Heart right ventricle (tissue), 16 donors: ENCODE measurements around the gene OTUD7B. TPM values are rescaled to one million over a fixed set of nuclear protein-coding genes. Genes with fewer than 3 reads are reported as not detected.

Experiments used
- ATAC-seq, 8 donors: fragments of 200-7000 bp; cut with Tn5 transposase; one replicate each; pipeline ENCODE4 v1.9.1; 2020; ENCODE audit warnings: mild to moderate bottlenecking in 8 of 8, moderate library complexity in 8 of 8, moderate number of reproducible peaks in 1 of 8
- DNase-seq, 2 donors: peaks; one replicate each; pipeline ENCODE4 v3.0.0-alpha.2; 2020
- H3K27ac ChIP-seq, 10 donors: fragments of 200-600 bp; sonication (generic) in 2 of 10; one replicate each; pipeline versions ENCODE4 v1.5.0 to v1.8.0; 2020 to 2022; ENCODE audit warnings: mild to moderate bottlenecking in 3 of 10
- H3K27me3 ChIP-seq, 7 donors: fragments of 200-600 bp; one replicate each; pipeline ENCODE4 v1.8.0; 2021 to 2022; ENCODE audit warnings: mild to moderate bottlenecking in 2 of 7
- H3K36me3 ChIP-seq, 9 donors: fragments of 200-600 bp; sonication (generic) in 1 of 9; one replicate each; pipeline versions ENCODE4 v1.5.0 to v1.8.0; 2020 to 2022; ENCODE audit warnings: mild to moderate bottlenecking in 2 of 9
- H3K4me1 ChIP-seq, 9 donors: fragments of 200-600 bp; sonication (generic) in 1 of 9; one replicate each; pipeline versions ENCODE4 v1.5.0 to v1.8.0; 2020 to 2022; ENCODE audit warnings: mild to moderate bottlenecking in 4 of 9
- H3K4me3 ChIP-seq, 10 donors: fragments of 200-600 bp; sonication (generic) in 2 of 10; one replicate each; pipeline versions ENCODE4 v1.5.0 to v1.8.0; 2020 to 2022; ENCODE audit warnings: mild to moderate bottlenecking in 7 of 10, moderate library complexity in 2 of 10
- H3K9me3 ChIP-seq, 11 donors: fragments of 200-600 bp in 10 of 11; sonication (generic) in 2 of 11; one replicate each; pipeline versions ENCODE4 v1.5.0 to v1.8.0; 2013 to 2022; ENCODE audit warnings: mild to moderate bottlenecking in 2 of 11, control low read depth in 1 of 11, moderate library complexity in 1 of 11
- WGBS, 2 donors: extraction: QIAGEN DNeasy Blood & Tissue Kit; methylation state at CpG; one replicate each; pipeline ENCODE4 v1.1.7; 2013; ENCODE audit warnings: inconsistent platforms in 1 of 2; 5-methylcytosine and 5-hydroxymethylcytosine counted together
- intact Hi-C, 10 donors: fragments of 100-400 bp; cut with DNase I; formaldehyde crosslinking; loops; one replicate each; pipeline versions ENCODE4 v1.11.1 to v1.14.2; 2022
- polyA plus RNA-seq, 2 donors: library from polyadenylated mRNA; stranded (reverse); fragments of 200-250 nt; gene quantifications; one replicate each; pipeline ENCODE4 v1.2.3, GENCODE V29; 2013
- total RNA-seq, 10 donors: library from RNA; stranded (reverse); fragmentation: NEBNext Ultra II Directional in 3 of 10; extraction: Animal tissue kit (Norgen Biotek cat#: 25700) in 3 of 10; gene quantifications; one replicate each; pipeline versions ENCODE4 v1.2.1 to v1.2.4, GENCODE V29; 2021 to 2023
- TF ChIP-seq, protein P1 (sequence below), 9 donors: fragments of 200-600 bp; sonication (generic) in 2 of 9; IDR thresholded peaks; one replicate each; pipeline versions ENCODE4 v1.5.0 to v1.8.0; 2021 to 2022; ENCODE audit warnings: antibody characterized with exemption in 9 of 9, mild to moderate bottlenecking in 5 of 9, moderate library complexity in 1 of 9
- donor health status: Arrhythmogenic right ventricular cardiomyopathy.
- donor health status: ischemic (EF 13 %, LVEDD 7.1; RV severe dilation, severe dysfunction).
- donor health status: healthy with polysubstance abuse.
- donor health status: DM: no; HTN: yes; CAD: no.
- donor health status: DM: no; HTN: no; CAD: no.
- donor health status: ischemic (EF 25% LVEDD 6.9; RV normal size, moderate dysfunction).
- donor health status: ischemic (EF 25% LVEDD 5.7; RV mildly dilated, moderate dysfunction).
- donor health status: healthy.
- donor health status: DM: yes; HTN: yes; CAD: no.
- donor health status: Ischemic cardiomyopathy.
- donor health status: ischemic (EF 35%, LVEDD 5.7; RV mildly dilated, moderate dysfunction).
- donor health status: nonischemic (EF 11% LVEDD 7.7; RV severe dilation, severe dysfunction).
- donor health status: DM: yes; HTN: yes; CAD: no.
- donor health status: PGD.
- donor health status: ischemic (EF 29% LVEDD 5.4; RV normal size, mild dysfunction).
- donor health status: nonischemic (EF 23%, LVEDD 6.1; RV moderate dilation, normal function).

The OTUD7B gene
- total and polyA plus RNA-seq, 12 donors: 3.1 to 34.4 (median 28.1) TPM

DNA sequence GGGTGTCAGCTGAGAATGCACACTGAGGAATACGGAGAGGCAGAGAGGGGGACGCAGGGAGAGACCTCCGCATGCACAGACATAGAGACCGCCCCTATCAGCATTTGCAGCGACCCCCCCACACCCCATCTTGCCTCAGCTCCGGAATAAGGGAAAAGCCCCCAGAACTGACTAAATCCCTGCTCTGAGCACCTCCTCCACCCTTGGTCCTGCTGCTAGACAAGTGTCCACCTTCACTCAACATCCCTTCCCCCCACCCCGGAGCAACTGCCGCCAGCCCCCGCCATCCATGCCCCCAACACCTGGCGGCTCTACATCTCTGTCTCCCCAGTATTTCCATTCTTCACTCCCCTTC, 93.7 kb downstream of the OTUD7B start:
- H3K4me3 ChIP-seq: peak overlapping the region in 4 of 10 donors; percentile 46 to 53 (median 50)
- H3K27ac ChIP-seq: no peak overlapping the region
- 17 to 19% methylated on average over 10 of the region's 10 CpGs for WGBS, 2 donors
- H3K4me1 ChIP-seq: peaks cover 0 to 16% (median 0%) of the 10 kb centered on the region in 9 donors
- intact Hi-C loops: no loop called here
- H3K36me3 ChIP-seq: peaks cover 0 to 8% (median 0%) of the 10 kb centered on the region in 9 donors
- TF ChIP-seq, protein P1, sequence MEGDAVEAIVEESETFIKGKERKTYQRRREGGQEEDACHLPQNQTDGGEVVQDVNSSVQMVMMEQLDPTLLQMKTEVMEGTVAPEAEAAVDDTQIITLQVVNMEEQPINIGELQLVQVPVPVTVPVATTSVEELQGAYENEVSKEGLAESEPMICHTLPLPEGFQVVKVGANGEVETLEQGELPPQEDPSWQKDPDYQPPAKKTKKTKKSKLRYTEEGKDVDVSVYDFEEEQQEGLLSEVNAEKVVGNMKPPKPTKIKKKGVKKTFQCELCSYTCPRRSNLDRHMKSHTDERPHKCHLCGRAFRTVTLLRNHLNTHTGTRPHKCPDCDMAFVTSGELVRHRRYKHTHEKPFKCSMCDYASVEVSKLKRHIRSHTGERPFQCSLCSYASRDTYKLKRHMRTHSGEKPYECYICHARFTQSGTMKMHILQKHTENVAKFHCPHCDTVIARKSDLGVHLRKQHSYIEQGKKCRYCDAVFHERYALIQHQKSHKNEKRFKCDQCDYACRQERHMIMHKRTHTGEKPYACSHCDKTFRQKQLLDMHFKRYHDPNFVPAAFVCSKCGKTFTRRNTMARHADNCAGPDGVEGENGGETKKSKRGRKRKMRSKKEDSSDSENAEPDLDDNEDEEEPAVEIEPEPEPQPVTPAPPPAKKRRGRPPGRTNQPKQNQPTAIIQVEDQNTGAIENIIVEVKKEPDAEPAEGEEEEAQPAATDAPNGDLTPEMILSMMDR (IDR thresholded peaks at IDR 0.05): no peak
- H3K9me3 ChIP-seq: no peaks in the 10 kb centered on the region
- H3K27me3 ChIP-seq: peaks cover 0 to 26% (median 6%) of the 10 kb centered on the region in 7 donors
- DNase-seq (no peak), ATAC-seq (peak in 1 of 8 donors; percentile 9)

DNA sequence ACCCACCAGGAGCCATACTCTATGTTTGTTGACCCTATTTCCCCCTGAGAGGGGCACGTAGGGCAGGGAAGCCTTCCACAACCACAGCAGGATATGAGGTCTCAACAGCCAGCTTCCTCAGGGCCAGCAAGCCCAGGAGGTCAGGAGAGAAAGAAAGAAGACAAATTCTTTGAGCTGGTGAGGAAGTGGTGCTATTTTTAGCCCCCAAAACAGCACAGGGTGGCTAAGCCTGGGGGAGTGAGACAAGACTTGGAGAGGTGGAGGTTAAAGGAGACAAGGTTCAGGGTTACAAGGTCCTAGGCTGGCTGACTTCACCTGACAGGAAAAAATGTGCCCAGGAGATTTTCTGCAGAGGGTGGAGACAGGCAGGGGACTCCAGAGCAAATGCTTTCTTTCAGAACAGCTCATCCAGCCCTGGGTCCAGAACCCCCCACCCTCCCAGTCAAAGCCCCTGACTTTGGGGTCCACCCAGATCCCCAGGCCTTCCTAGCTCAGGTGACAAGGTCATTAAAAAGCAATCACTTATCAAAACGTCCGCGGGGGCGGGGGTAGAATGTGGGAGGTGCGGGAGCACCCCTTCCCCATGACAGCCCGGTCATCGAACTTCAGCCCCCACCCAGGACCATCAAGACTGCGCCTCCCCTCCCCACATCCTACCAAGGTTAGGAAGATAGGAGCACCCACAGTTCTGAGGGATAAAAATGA, 94.2 kb downstream of the OTUD7B start:
- H3K9me3 ChIP-seq: no peaks in the 10 kb centered on the region
- WGBS, 2 donors: 24 to 33% methylated on average over 9 of the region's 9 CpGs
- intact Hi-C loops: no loop called here
- H3K4me1 ChIP-seq: peaks cover 0 to 16% (median 0%) of the 10 kb centered on the region in 9 donors
- peaks cover 0 to 3% (median 0%) of the 10 kb centered on the region in 9 donors for H3K36me3 ChIP-seq
- TF ChIP-seq, protein P1 (IDR thresholded peaks at IDR 0.05): no peak
- ATAC-seq (no peak), DNase-seq (no peak)
- H3K4me3 ChIP-seq: peak overlapping the region in 1 of 10 donors; percentile 51
- H3K27ac ChIP-seq: no peak overlapping the region
- H3K27me3 ChIP-seq: peaks cover 0 to 26% (median 6%) of the 10 kb centered on the region in 7 donors

DNA sequence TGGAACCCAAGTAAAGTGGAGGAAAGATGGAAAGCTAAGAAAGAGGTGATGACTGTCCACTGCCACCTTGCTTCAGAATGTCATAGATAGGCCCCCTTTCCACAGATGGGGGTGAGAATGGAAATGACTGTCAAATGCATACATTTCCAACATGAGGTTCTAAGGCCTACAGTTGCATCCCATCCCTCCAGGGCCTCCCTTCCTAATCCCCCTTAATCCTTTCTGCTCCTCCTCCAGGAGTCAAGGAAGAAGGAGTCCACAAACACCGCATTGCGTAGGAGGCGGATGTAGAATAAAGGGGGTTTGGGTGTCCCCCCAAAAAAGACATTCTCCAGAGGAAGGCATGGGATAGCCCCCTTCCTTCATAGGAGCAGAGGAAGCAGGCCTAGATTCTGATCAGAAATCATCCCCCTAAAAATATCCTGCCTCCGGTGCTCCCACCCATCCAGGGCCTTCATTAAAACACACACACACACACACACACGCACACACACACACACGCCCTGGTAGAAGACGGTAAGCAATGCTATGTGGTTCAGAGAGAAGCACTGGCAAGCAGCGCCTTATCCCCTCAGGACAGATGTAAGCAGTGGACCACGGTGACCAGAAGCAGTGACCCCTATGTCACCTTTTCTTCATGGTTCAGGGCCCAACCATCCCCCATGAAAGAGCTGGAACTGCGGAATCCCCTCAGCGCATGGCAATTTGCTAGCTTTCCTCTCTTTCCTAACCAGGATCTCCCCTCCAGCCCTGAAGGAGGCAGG, 94.9 kb downstream of the OTUD7B start:
- ATAC-seq (no peak), DNase-seq (no peak)
- Histone ChIP-seq H3K27me3 (peaks cover 0 to 26% (median 6%) of the 10 kb centered on the region in 7 donors), H3K27ac (no peak overlapping the region), H3K4me1 (peaks cover 0 to 16% (median 0%) of the 10 kb centered on the region in 9 donors), H3K4me3 (no peak overlapping the region), H3K9me3 (no peaks in the 10 kb centered on the region), H3K36me3 (no peaks in the 10 kb centered on the region)
- 82 to 85% methylated on average over 11 of the region's 11 CpGs for WGBS, 2 donors
- TF ChIP-seq, protein P1 (IDR thresholded peaks at IDR 0.05): no peak
- intact Hi-C loops: no loop called here

DNA sequence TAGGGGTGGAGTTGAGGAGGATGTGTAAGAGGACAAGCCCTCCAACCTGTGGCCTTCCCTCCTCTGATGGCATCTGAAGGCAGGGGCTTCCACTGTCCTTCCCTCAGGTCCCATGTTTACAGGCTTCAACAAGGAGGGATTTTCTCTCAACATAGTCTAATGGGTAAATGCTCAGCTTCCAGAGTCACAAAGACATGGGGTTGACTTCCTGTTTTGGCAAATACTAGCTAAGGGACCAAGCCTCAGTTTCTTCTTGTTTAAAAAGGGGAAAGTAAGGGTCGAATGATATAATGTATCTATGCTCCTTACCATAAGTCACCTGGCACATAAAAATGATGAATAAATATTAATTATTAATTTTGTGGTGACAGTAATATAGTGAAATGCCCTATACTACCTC, 96.0 kb downstream of the OTUD7B start:
- no peaks in the 10 kb centered on the region for H3K9me3 ChIP-seq
- H3K4me3 ChIP-seq: no peak overlapping the region
- intact Hi-C loops: no loop called here
- 93 to 97% methylated on average over 1 of the region's 1 CpG for WGBS, 2 donors
- no peak for DNase-seq
- H3K27me3 ChIP-seq: peaks cover 0 to 26% (median 6%) of the 10 kb centered on the region in 7 donors
- H3K36me3 ChIP-seq: no peaks in the 10 kb centered on the region
- H3K27ac ChIP-seq: no peak overlapping the region
- no peak for ATAC-seq
- TF ChIP-seq, protein P1 (IDR thresholded peaks at IDR 0.05): no peak
- H3K4me1 ChIP-seq: peaks cover 0 to 16% (median 0%) of the 10 kb centered on the region in 9 donors
